Medulla oblongata (tissue), 1 donor: ENCODE results near the gene PIK3CD.
"Not testable (repeated sequence)": the region's sequence is repeated elsewhere in the genome, so short reads cannot be mapped to it uniquely, and the experiment has no call there.

Experiments used
- DNase-seq: peaks from one replicate; pipeline ENCODE4 v3.0.0-alpha.2; 2015; ENCODE audit errors: extremely low spot score

PIK3CD gene

GRCh38 chr1:9732123-9732971, 80.8 kb downstream of the PIK3CD start:
- DNase-seq, result no peak

- DNase-seq, result no peak
Measured at GRCh38 chr1:9733160-9733789, 81.7 kb downstream of the PIK3CD start.

- DNase-seq, result no peak
Measured at GRCh38 chr1:9735800-9736199, 84.3 kb downstream of the PIK3CD start.

- DNase-seq, result no peak
Measured at GRCh38 chr1:9736241-9736640, 84.7 kb downstream of the PIK3CD start.

- peak; percentile 20 for DNase-seq
Measured at GRCh38 chr1:9737057-9737456, 85.5 kb downstream of the PIK3CD start.

GRCh38 chr1:9737671-9738070, 86.1 kb downstream of the PIK3CD start:
- no peak for DNase-seq

- no peak for DNase-seq
Measured at GRCh38 chr1:9744106-9744799, 92.7 kb downstream of the PIK3CD start.

- DNase-seq, result no peak
Measured at GRCh38 chr1:9746211-9746610, 94.7 kb downstream of the PIK3CD start.

GRCh38 chr1:9746651-9747050, 95.1 kb downstream of the PIK3CD start:
- no peak for DNase-seq

- DNase-seq, result not testable (repeated sequence)
Measured at GRCh38 chr1:9748391-9748790, 96.9 kb downstream of the PIK3CD start.

GRCh38 chr1:9749361-9749760, 97.8 kb downstream of the PIK3CD start:
- DNase-seq, result no peak

GRCh38 chr1:9751971-9752370, 100.4 kb downstream of the PIK3CD start:
- DNase-seq, result no peak

- DNase-seq, result no peak
Measured at GRCh38 chr1:9753121-9753531, 101.6 kb downstream of the PIK3CD start.

- no peak for DNase-seq
Measured at GRCh38 chr1:9755441-9755995, 104.0 kb downstream of the PIK3CD start.

GRCh38 chr1:9758559-9759121, 107.1 kb downstream of the PIK3CD start:
- DNase-seq, result peak; percentile 55

GRCh38 chr1:9759939-9760338, 108.4 kb downstream of the PIK3CD start:
- DNase-seq, result no peak

GRCh38 chr1:9760824-9761223, 109.3 kb downstream of the PIK3CD start:
- no peak for DNase-seq

GRCh38 chr1:9761855-9762254, 110.3 kb downstream of the PIK3CD start:
- no peak for DNase-seq

GRCh38 chr1:9762446-9762845, 110.9 kb downstream of the PIK3CD start:
- DNase-seq, result not testable (repeated sequence)

GRCh38 chr1:9763914-9764313, 112.4 kb downstream of the PIK3CD start:
- no peak for DNase-seq

GRCh38 chr1:9764550-9764949, 113.0 kb downstream of the PIK3CD start:
- DNase-seq, result no peak
